ENCODE measurements around the gene CCDC187.

DNA sequence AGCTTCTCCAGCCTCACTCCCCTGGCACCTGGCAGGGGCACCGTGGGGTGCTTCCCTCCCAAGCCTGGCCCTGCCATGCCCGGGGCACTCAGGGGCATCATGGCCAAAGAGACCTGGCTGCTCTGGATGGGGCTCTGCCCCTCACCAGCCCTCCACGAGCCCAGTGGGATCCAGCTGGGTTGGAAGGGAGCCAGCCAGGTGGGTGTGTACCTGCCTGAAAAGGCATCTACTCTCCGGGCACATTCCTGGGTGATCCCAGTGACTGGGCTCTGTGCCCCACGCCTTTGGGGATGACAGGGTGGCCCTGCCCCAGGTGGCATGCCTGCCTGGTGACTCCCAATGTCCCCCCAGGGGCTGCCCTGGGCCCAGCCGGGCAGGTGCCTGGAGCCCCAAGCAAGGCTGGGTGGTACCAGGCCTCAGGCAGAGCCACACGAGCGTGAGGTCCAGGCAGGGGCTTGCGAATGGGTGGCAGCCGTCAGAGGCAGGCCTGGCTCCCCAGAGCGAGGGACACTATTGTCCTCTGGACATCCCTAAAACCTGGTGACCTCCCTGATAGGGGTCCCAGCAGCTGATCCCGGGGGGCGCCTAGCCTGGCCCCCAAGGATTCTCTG is 24.2 kb upstream of the CCDC187 start:
- TF ChIP-seq, protein P1, sequence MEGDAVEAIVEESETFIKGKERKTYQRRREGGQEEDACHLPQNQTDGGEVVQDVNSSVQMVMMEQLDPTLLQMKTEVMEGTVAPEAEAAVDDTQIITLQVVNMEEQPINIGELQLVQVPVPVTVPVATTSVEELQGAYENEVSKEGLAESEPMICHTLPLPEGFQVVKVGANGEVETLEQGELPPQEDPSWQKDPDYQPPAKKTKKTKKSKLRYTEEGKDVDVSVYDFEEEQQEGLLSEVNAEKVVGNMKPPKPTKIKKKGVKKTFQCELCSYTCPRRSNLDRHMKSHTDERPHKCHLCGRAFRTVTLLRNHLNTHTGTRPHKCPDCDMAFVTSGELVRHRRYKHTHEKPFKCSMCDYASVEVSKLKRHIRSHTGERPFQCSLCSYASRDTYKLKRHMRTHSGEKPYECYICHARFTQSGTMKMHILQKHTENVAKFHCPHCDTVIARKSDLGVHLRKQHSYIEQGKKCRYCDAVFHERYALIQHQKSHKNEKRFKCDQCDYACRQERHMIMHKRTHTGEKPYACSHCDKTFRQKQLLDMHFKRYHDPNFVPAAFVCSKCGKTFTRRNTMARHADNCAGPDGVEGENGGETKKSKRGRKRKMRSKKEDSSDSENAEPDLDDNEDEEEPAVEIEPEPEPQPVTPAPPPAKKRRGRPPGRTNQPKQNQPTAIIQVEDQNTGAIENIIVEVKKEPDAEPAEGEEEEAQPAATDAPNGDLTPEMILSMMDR (IDR thresholded peaks at IDR 0.05), result no peak
- TF ChIP-seq EP300 (IDR thresholded peaks at IDR 0.05), result no peak

Measured in tibial nerve (tissue), 4 donors.